ENCODE measurements around the gene LCT. TPM values are rescaled to one million over a fixed set of nuclear protein-coding genes. Genes with fewer than 3 reads are reported as not detected.

Gene LCT
- total and polyA plus RNA-seq, 2 experiments from 2014 or later = not detected

DNA sequence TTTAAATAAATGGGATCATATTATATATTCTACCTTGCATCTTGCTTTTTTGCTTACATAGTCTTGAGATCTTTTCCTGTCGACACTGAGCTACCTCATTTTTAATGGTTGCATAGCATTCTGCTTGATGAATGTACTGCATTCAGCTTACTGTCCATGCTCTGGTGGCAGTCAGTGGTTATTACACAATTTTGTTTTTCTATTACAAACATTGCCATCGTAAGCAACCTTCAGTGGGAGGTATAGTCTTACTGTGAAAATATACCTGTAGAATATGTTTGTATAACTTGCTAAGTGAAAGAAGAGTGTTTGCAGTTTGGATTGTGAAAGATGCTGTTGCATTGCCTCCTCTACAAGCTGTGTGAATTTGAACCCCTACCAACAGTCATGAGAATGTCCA, 52.0 kb downstream of the LCT start:
- 0 out of 2 replicates have a peak, but pooled peaks cover 5% of the 10 kb centered on the region for H3F3A ChIP-seq (replicated peaks; ENCODE audit: low read depth)
- no peak overlapping the region for H3K4me3 Mint-ChIP-seq
- peaks cover 3% of the 10 kb centered on the region; the same call in 2 of the 3 replicates for H3K9me3 Mint-ChIP-seq

More for the DNA sequence above, 52.0 kb downstream of the LCT start:
- Histone ChIP-seq H3K36me3 (ENCODE audit: insufficient read depth) (peaks cover 31% of the 10 kb centered on the region), H3K4me1 (ENCODE audit: insufficient read depth) (peaks cover 7% of the 10 kb centered on the region; the same call in 1 of the 2 replicates), H3K79me2 (replicated peaks; ENCODE audit: insufficient read depth) (no peaks in the 10 kb centered on the region), H3K9me2 (ENCODE audit: insufficient read depth) (no peaks in the 10 kb centered on the region), H3K27ac (ENCODE audit: low read depth) (no peak overlapping the region), H3K4me3 (no peak overlapping the region), H4K20me1 (replicated peaks; ENCODE audit: insufficient read depth) (peaks cover 4% of the 10 kb centered on the region; the same call in 1 of the 2 replicates), H3K4me2 (no peak overlapping the region), H2AFZ (no peak overlapping the region), H3K27me3 (ENCODE audit: insufficient read depth) (no peaks in the 10 kb centered on the region)
- TF ChIP-seq ZNF331 (CRISPR knock-in tag; IDR thresholded peaks at IDR 0.05; ENCODE audit: low read depth) (no peak), EZH2 (IDR thresholded peaks at IDR 0.05; ENCODE audit: low read depth, unreplicated experiment) (no peak), POLR2AphosphoS5 (IDR thresholded peaks at IDR 0.05; ENCODE audit: low read depth) (no peak), EZH2phosphoT487 (IDR thresholded peaks at IDR 0.05; ENCODE audit: unreplicated experiment) (no peak), ZNF114 (CRISPR knock-in tag; IDR thresholded peaks at IDR 0.05) (no peak), NANOG (IDR thresholded peaks at IDR 0.05; ENCODE audit: borderline replicate concordance) (no peak), STAT1 (IDR thresholded peaks at IDR 0.05; ENCODE audit: unreplicated experiment) (no peak)
- TF ChIP-seq, protein P1, sequence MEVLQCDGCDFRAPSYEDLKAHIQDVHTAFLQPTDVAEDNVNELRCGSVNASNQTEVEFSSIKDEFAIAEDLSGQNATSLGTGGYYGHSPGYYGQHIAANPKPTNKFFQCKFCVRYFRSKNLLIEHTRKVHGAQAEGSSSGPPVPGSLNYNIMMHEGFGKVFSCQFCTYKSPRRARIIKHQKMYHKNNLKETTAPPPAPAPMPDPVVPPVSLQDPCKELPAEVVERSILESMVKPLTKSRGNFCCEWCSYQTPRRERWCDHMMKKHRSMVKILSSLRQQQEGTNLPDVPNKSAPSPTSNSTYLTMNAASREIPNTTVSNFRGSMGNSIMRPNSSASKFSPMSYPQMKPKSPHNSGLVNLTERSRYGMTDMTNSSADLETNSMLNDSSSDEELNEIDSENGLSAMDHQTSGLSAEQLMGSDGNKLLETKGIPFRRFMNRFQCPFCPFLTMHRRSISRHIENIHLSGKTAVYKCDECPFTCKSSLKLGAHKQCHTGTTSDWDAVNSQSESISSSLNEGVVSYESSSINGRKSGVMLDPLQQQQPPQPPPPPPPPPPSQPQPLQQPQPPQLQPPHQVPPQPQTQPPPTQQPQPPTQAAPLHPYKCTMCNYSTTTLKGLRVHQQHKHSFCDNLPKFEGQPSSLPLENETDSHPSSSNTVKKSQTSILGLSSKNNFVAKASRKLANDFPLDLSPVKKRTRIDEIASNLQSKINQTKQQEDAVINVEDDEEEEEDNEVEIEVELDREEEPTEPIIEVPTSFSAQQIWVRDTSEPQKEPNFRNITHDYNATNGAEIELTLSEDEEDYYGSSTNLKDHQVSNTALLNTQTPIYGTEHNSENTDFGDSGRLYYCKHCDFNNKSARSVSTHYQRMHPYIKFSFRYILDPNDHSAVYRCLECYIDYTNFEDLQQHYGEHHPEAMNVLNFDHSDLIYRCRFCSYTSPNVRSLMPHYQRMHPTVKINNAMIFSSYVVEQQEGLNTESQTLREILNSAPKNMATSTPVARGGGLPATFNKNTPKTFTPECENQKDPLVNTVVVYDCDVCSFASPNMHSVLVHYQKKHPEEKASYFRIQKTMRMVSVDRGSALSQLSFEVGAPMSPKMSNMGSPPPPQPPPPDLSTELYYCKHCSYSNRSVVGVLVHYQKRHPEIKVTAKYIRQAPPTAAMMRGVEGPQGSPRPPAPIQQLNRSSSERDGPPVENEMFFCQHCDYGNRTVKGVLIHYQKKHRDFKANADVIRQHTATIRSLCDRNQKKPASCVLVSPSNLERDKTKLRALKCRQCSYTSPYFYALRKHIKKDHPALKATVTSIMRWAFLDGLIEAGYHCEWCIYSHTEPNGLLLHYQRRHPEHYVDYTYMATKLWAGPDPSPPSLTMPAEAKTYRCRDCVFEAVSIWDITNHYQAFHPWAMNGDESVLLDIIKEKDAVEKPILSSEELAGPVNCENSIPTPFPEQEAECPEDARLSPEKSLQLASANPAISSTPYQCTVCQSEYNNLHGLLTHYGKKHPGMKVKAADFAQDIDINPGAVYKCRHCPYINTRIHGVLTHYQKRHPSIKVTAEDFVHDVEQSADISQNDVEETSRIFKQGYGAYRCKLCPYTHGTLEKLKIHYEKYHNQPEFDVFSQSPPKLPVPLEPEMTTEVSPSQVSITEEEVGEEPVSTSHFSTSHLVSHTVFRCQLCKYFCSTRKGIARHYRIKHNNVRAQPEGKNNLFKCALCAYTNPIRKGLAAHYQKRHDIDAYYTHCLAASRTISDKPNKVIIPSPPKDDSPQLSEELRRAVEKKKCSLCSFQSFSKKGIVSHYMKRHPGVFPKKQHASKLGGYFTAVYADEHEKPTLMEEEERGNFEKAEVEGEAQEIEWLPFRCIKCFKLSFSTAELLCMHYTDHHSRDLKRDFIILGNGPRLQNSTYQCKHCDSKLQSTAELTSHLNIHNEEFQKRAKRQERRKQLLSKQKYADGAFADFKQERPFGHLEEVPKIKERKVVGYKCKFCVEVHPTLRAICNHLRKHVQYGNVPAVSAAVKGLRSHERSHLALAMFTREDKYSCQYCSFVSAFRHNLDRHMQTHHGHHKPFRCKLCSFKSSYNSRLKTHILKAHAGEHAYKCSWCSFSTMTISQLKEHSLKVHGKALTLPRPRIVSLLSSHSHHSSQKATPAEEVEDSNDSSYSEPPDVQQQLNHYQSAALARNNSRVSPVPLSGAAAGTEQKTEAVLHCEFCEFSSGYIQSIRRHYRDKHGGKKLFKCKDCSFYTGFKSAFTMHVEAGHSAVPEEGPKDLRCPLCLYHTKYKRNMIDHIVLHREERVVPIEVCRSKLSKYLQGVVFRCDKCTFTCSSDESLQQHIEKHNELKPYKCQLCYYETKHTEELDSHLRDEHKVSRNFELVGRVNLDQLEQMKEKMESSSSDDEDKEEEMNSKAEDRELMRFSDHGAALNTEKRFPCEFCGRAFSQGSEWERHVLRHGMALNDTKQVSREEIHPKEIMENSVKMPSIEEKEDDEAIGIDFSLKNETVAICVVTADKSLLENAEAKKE (CRISPR knock-in tag; IDR thresholded peaks at IDR 0.05) = no peak
- TF ChIP-seq, protein P2, sequence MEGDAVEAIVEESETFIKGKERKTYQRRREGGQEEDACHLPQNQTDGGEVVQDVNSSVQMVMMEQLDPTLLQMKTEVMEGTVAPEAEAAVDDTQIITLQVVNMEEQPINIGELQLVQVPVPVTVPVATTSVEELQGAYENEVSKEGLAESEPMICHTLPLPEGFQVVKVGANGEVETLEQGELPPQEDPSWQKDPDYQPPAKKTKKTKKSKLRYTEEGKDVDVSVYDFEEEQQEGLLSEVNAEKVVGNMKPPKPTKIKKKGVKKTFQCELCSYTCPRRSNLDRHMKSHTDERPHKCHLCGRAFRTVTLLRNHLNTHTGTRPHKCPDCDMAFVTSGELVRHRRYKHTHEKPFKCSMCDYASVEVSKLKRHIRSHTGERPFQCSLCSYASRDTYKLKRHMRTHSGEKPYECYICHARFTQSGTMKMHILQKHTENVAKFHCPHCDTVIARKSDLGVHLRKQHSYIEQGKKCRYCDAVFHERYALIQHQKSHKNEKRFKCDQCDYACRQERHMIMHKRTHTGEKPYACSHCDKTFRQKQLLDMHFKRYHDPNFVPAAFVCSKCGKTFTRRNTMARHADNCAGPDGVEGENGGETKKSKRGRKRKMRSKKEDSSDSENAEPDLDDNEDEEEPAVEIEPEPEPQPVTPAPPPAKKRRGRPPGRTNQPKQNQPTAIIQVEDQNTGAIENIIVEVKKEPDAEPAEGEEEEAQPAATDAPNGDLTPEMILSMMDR (conservative IDR thresholded peaks at IDR 0.05; ENCODE audit: low read depth in 2 of 2) = peak in 1 of 2 experiments; percentile 24; a peak in 1 of 4 replicates
- DNase-seq (ENCODE audit: low spot score) (no peak), ATAC-seq (no peak)
- no peak overlapping the region for H3K27ac Mint-ChIP-seq
- H3K36me3 Mint-ChIP-seq (ENCODE audit: low read depth) = peaks cover 69% of the 10 kb centered on the region
- H3K4me1 Mint-ChIP-seq = peaks cover 16% of the 10 kb centered on the region
- H3K27me3 Mint-ChIP-seq (ENCODE audit: insufficient read depth, low read depth, poor library complexity) = peaks cover 7% of the 10 kb centered on the region

Data from GM23338 (cell line).